ENCODE measurements around the gene EML4.

Gene EML4

GRCh38 chr2:42225573-42225972 lies 56.4 kb downstream of the EML4 start:
- no peak overlapping the region for H3K4me3 ChIP-seq (ENCODE audit: low read depth, low read length)
- no peak for TF ChIP-seq CTCF (IDR thresholded peaks at IDR 0.05; ENCODE audit: low read depth, low read length, missing control alignments)
- in situ Hi-C loops (cut with HindIII; ENCODE audit: low sequenced_read_pairs), result no loop called here
- no peak for DNase-seq (ENCODE audit: low read depth)

GRCh38 chr2:42227491-42227890 lies 58.3 kb downstream of the EML4 start:
- in situ Hi-C loops (cut with HindIII; ENCODE audit: low sequenced_read_pairs), result no loop called here
- no peak for TF ChIP-seq CTCF (IDR thresholded peaks at IDR 0.05; ENCODE audit: low read depth, low read length, missing control alignments)
- H3K4me3 ChIP-seq (ENCODE audit: low read depth, low read length), result no peak overlapping the region
- DNase-seq (ENCODE audit: low read depth), result no peak

GRCh38 chr2:42228101-42228500 lies 58.9 kb downstream of the EML4 start:
- TF ChIP-seq CTCF (IDR thresholded peaks at IDR 0.05; ENCODE audit: low read depth, low read length, missing control alignments), result no peak
- H3K4me3 ChIP-seq (ENCODE audit: low read depth, low read length), result no peak overlapping the region
- in situ Hi-C loops (cut with HindIII; ENCODE audit: low sequenced_read_pairs), result no loop called here
- DNase-seq (ENCODE audit: low read depth), result no peak

- in situ Hi-C loops (cut with HindIII; ENCODE audit: low sequenced_read_pairs), result no loop called here
- no peak for TF ChIP-seq CTCF (IDR thresholded peaks at IDR 0.05; ENCODE audit: low read depth, low read length, missing control alignments)
- DNase-seq (ENCODE audit: low read depth), result no peak
- H3K4me3 ChIP-seq (ENCODE audit: low read depth, low read length), result no peak overlapping the region
Measured at GRCh38 chr2:42229949-42230348, 60.8 kb downstream of the EML4 start.

GRCh38 chr2:42230891-42231290 lies 61.7 kb downstream of the EML4 start:
- TF ChIP-seq CTCF (IDR thresholded peaks at IDR 0.05; ENCODE audit: low read depth, low read length, missing control alignments), result no peak
- no peak for DNase-seq (ENCODE audit: low read depth)
- in situ Hi-C loops (cut with HindIII; ENCODE audit: low sequenced_read_pairs), result no loop called here
- H3K4me3 ChIP-seq (ENCODE audit: low read depth, low read length), result no peak overlapping the region

- H3K4me3 ChIP-seq (ENCODE audit: low read depth, low read length), result no peak overlapping the region
- DNase-seq (ENCODE audit: low read depth), result no peak
- in situ Hi-C loops (cut with HindIII; ENCODE audit: low sequenced_read_pairs), result no loop called here
- TF ChIP-seq CTCF (IDR thresholded peaks at IDR 0.05; ENCODE audit: low read depth, low read length, missing control alignments), result no peak
Measured at GRCh38 chr2:42232024-42232423, 62.9 kb downstream of the EML4 start.

GRCh38 chr2:42233976-42234441 lies 64.9 kb downstream of the EML4 start:
- no peak overlapping the region for H3K4me3 ChIP-seq (ENCODE audit: low read depth, low read length)
- TF ChIP-seq CTCF (IDR thresholded peaks at IDR 0.05; ENCODE audit: low read depth, low read length, missing control alignments), result no peak
- DNase-seq (ENCODE audit: low read depth), result no peak
- in situ Hi-C loops (cut with HindIII; ENCODE audit: low sequenced_read_pairs), result no loop called here

All from astrocyte of the cerebellum (primary cell).